Tibial nerve (tissue), 4 donors: ENCODE measurements around the gene CTNNA2.

Experiments used
- CTCF ChIP-seq, 5 experiments: fragments of 200-600 bp in 3 of 5; fragments of 450-650 bp in 2 of 5; sonication (generic) in 3 of 5; IDR thresholded peaks; one replicate each; pipeline ENCODE4 v1.5.1; 2016 to 2019; ENCODE audit warnings: antibody characterized with exemption in 5 of 5, mild to moderate bottlenecking in 3 of 5, moderate library complexity in 2 of 5
- EP300 ChIP-seq, 2 donors: sonication (generic); formaldehyde crosslinking; IDR thresholded peaks; one replicate each; pipeline ENCODE4 v1.6.1; 2017; ENCODE audit warnings: antibody characterized with exemption in 2 of 2, mild to moderate bottlenecking in 1 of 2
- POLR2A ChIP-seq, 2 donors: fragments of 450-650 bp; IDR thresholded peaks; one replicate each; pipeline ENCODE4 v1.6.1; 2017; ENCODE audit warnings: antibody characterized with exemption in 2 of 2, mild to moderate bottlenecking in 2 of 2, moderate library complexity in 2 of 2

GRCh38 chr2:79604748-79605147 lies 91.9 kb downstream of the CTNNA2 start:
- TF ChIP-seq CTCF (IDR thresholded peaks at IDR 0.05) (no peak), EP300 (IDR thresholded peaks at IDR 0.05) (no peak), POLR2A (IDR thresholded peaks at IDR 0.05) (no peak)
